Measurements from ENCODE around the gene ATP6V0C.

- TF ChIP-seq CTCF (conservative IDR thresholded peaks at IDR 0.05; ENCODE audit: low read depth, low read length) = no peak
- no peak for TF ChIP-seq EZH2phosphoT487 (IDR thresholded peaks at IDR 0.05; ENCODE audit: borderline replicate concordance, low read length)
- TF ChIP-seq EZH2 (IDR thresholded peaks at IDR 0.05; ENCODE audit: low read length, unreplicated experiment) = no peak
These were observed 40.3 kb upstream of the ATP6V0C start for GRCh38 chr16:2473446-2473926.

Measured in PC-3 (cell line).